IMR-90 (cell line): ENCODE results near the gene ZFYVE28.

Experiments
- CEBPB ChIP-seq: IDR thresholded peaks from 2 replicates; pipeline ENCODE4 v1.6.1; 2012; ENCODE audit warnings: low read depth, low read length, improper control_type of control experiment
- CHD1 ChIP-seq: IDR thresholded peaks from 2 replicates; pipeline ENCODE4 v1.6.1; 2012; ENCODE audit warnings: low read depth, low read length, improper control_type of control experiment
- CTCF ChIP-seq: conservative IDR thresholded peaks from 2 replicates; pipeline ENCODE4 v1.5.1; 2012; ENCODE audit warnings: mild to moderate bottlenecking, low read depth, low read length, improper control_type of control experiment
- FOS ChIP-seq: fragments of 150-350 bp; IDR thresholded peaks from 2 replicates; pipeline ENCODE4 v1.6.1; 2016; ENCODE audit warnings: low read depth, low read length
- MXI1 ChIP-seq: IDR thresholded peaks from 2 replicates; pipeline ENCODE4 v1.6.1; 2012; ENCODE audit warnings: low read depth, mild to moderate bottlenecking, low read length, moderate library complexity, borderline replicate concordance
- NFE2L2 ChIP-seq: fragments of 150-350 bp; IDR thresholded peaks from 2 replicates; pipeline ENCODE4 v1.6.1; 2016; ENCODE audit warnings: low read depth, mild to moderate bottlenecking, low read length
- POLR2A ChIP-seq: IDR thresholded peaks from 2 replicates; pipeline ENCODE4 v1.6.1; 2012; ENCODE audit warnings: mild to moderate bottlenecking, low read depth, low read length
- RAD21 ChIP-seq: IDR thresholded peaks from 2 replicates; pipeline ENCODE4 v1.6.1; 2012; ENCODE audit warnings: low read length, improper control_type of control experiment
- RCOR1 ChIP-seq: IDR thresholded peaks from 2 replicates; pipeline ENCODE4 v1.6.1; 2012; ENCODE audit warnings: mild to moderate bottlenecking, low read length, improper control_type of control experiment; ENCODE audit not compliant: insufficient replicate concordance
- RFX5 ChIP-seq: IDR thresholded peaks from 2 replicates; pipeline ENCODE4 v1.8.0; 2012; ENCODE audit warnings: low read depth, mild to moderate bottlenecking, low read length, moderate library complexity

GRCh38 chr4:2385516-2385915, 32.9 kb downstream of the ZFYVE28 start:
- TF ChIP-seq POLR2A (no peak), CTCF (no peak), RCOR1 (no peak), MXI1 (no peak), CEBPB (no peak), CHD1 (no peak), RFX5 (no peak), RAD21 (no peak), NFE2L2 (no peak), FOS (no peak)
